K562 (cell line): ENCODE measurements around the gene CYP46A1. TPM values are rescaled to one million over a fixed set of nuclear protein-coding genes. Genes with fewer than 3 reads are reported as not detected.

Experiments
- ATAC-seq: fragments of 200-7000 bp; cut with Tn5 transposase; 3 replicates; pipeline ENCODE4 v1.9.1; 2020; ENCODE audit warnings: moderate library complexity
- BruUV-seq: library from RNA; stranded (reverse); fragments of 400-500 nt; replicated peaks from 2 replicates; lab custom pipeline; 2021; lab: Mats Ljungman, UMichigan
- CTCF ChIA-PET: fragments of 300-600 bp; formaldehyde crosslinking; extraction: SDS; loops from one replicate; lab custom pipeline; 2021; ENCODE audit warnings: low intra/inter-chr PET ratio; lab: Yijun Ruan, JAX
- POLR2A ChIA-PET: fragments of 300-600, 350-650 bp; sonication (Branson Sonifier 250); formaldehyde crosslinking; extraction: SDS; loops from one replicate; lab custom pipeline; 2021; ENCODE audit warnings: antibody characterized with exemption, inconsistent platforms; lab: Yijun Ruan, JAX
- DNase-seq, 4 experiments: peaks; one replicate each; pipeline versions ENCODE4 v3.0.0 to v3.0.0-alpha.2; 2011 to 2018; ENCODE audit warnings: low spot score in 3 of 4, mixed read lengths in 3 of 4; ENCODE audit errors: extremely low read depth in 1 of 4
- FAIRE-seq: peaks from 2 replicates; lab custom pipeline; 2011; peaks lifted over from hg19 to GRCh38; lab: Jason Lieb, UNC
- H2AFZ ChIP-seq: 2 replicates; pipeline ENCODE4 v1.6.0; 2011; ENCODE audit warnings: low read depth, low read length, control low read depth, inconsistent platforms
- H3K27ac ChIP-seq: fragments of 200-600 bp; 3 replicates; pipeline ENCODE4 v1.8.0; 2011; ENCODE audit warnings: low read depth, mild to moderate bottlenecking, control low read depth, inconsistent platforms, low read length, moderate library complexity, mixed read lengths; ENCODE audit errors: extremely low read depth
- H3K27me3 ChIP-seq, 2 experiments: fragments of 300-600 bp in 1 of 2; 2 replicates in 1 of 2; 3 replicates in 1 of 2; pipeline versions ENCODE4 v1.6.0 to v1.8.0; 2011; ENCODE audit warnings: inconsistent platforms in 2 of 2, low read length in 2 of 2, mild to moderate bottlenecking in 1 of 2, mixed read lengths in 1 of 2, moderate library complexity in 1 of 2; ENCODE audit not compliant: control insufficient read depth in 2 of 2, insufficient read depth in 2 of 2
- H3K36me3 ChIP-seq: fragments of 300-600 bp; 3 replicates; pipeline ENCODE4 v1.8.0; 2011; ENCODE audit warnings: mild to moderate bottlenecking, low read length, inconsistent platforms; ENCODE audit not compliant: control insufficient read depth, insufficient read depth
- H3K4me1 ChIP-seq, 2 experiments: fragments of 200-600 bp in 1 of 2; replicated peaks in 1 of 2; 2 replicates in 1 of 2; 3 replicates in 1 of 2; pipeline versions ENCODE4 v1.5.1 to v1.8.0; 2011; ENCODE audit warnings: inconsistent platforms in 2 of 2, low read length in 2 of 2, mild to moderate bottlenecking in 1 of 2, mixed read lengths in 1 of 2, moderate library complexity in 1 of 2; ENCODE audit not compliant: control insufficient read depth in 2 of 2, insufficient read depth in 2 of 2
- H3K4me2 ChIP-seq: 2 replicates; pipeline ENCODE4 v1.6.1; 2011; ENCODE audit warnings: low read length, control low read depth, inconsistent platforms, mixed read lengths; ENCODE audit not compliant: insufficient read depth
- H3K4me3 ChIP-seq: fragments of 200-600 bp; sonication (generic), shearing (Covaris generic); 2 replicates; pipeline ENCODE4 v1.5.1; 2016; ENCODE audit warnings: control low read depth, inconsistent platforms
- H3K79me2 ChIP-seq: fragments of 200-600 bp; 3 replicates; pipeline ENCODE4 v1.8.0; 2011; ENCODE audit warnings: low read length, inconsistent platforms; ENCODE audit not compliant: control insufficient read depth, insufficient read depth
- H3K9ac ChIP-seq, 2 experiments: 2 replicates each; pipeline versions ENCODE4 v1.6.0 to v1.6.1; 2011; ENCODE audit warnings: low read depth in 2 of 2, low read length in 2 of 2, control low read depth in 1 of 2, inconsistent platforms in 1 of 2, mild to moderate bottlenecking in 1 of 2, mixed read lengths in 1 of 2; ENCODE audit not compliant: insufficient read depth in 1 of 2
- H3K9me1 ChIP-seq: one replicate; pipeline ENCODE4 v1.6.0; 2011; ENCODE audit warnings: inconsistent platforms, mild to moderate bottlenecking, low read length, moderate library complexity; ENCODE audit not compliant: control insufficient read depth, insufficient read depth
- H3K9me3 ChIP-seq: replicated peaks from 2 replicates; pipeline ENCODE4 v1.5.1; 2011; ENCODE audit warnings: low read depth, low read length, inconsistent platforms; ENCODE audit not compliant: control insufficient read depth, insufficient read depth
- H4K20me1 ChIP-seq: replicated peaks from 2 replicates; pipeline ENCODE4 v1.6.1; 2011; ENCODE audit warnings: low read length, inconsistent platforms, mixed read lengths; ENCODE audit not compliant: control insufficient read depth, insufficient read depth
- BRF1 ChIP-seq: IDR thresholded peaks from 3 replicates; pipeline ENCODE4 v1.6.1; 2011; ENCODE audit warnings: borderline replicate concordance, mild to moderate bottlenecking; ENCODE audit not compliant: insufficient read length; ENCODE audit errors: extremely low read depth
- CGGBP1 ChIP-seq: fragments of 250-450 bp; sonication (Bioruptor Pico); IDR thresholded peaks from 2 replicates; pipeline ENCODE4 v1.9.0; 2021; ENCODE audit warnings: mild to moderate bottlenecking
- DNMT1 ChIP-seq: fragments of 450-650 bp; IDR thresholded peaks from 2 replicates; pipeline ENCODE4 v1.6.1; 2016; ENCODE audit warnings: antibody characterized with exemption, mild to moderate bottlenecking
- NCOR1 ChIP-seq: fragments of 450-650 bp; IDR thresholded peaks from 2 replicates; pipeline ENCODE4 v1.6.1; 2016; ENCODE audit warnings: mild to moderate bottlenecking, moderate library complexity
- NFE2 ChIP-seq: IDR thresholded peaks from 2 replicates; pipeline ENCODE4 v1.6.1; 2014; ENCODE audit warnings: antibody characterized with exemption, low read depth
- NONO ChIP-seq, 2 experiments: fragments of 200-400 bp in 1 of 2; fragments of 450-650 bp in 1 of 2; formaldehyde crosslinking in 1 of 2; IDR thresholded peaks; 2 replicates each; pipeline ENCODE4 v1.6.1; 2017; ENCODE audit warnings: low read depth in 2 of 2, mild to moderate bottlenecking in 2 of 2, moderate library complexity in 2 of 2, low read length in 1 of 2
- TFAM ChIP-seq: fragments of 250-450 bp; sonication (Bioruptor Pico); conservative IDR thresholded peaks from 2 replicates; pipeline ENCODE4 v1.5.0; 2021; ENCODE audit warnings: mild to moderate bottlenecking, moderate library complexity
- ZNF134 ChIP-seq: fragments of 250-450 bp; sonication (Bioruptor Pico); conservative IDR thresholded peaks from 2 replicates; pipeline ENCODE4 v1.4.0; 2020
- ZNF766 ChIP-seq: fragments of 200-800 bp; sonication (Bioruptor generic); conservative IDR thresholded peaks from 2 replicates; pipeline ENCODE4 v1.6.1; 2016; ENCODE audit warnings: missing genetic modification characterization, missing compliant biosample characterization
- WGBS: fragments of 100-300 bp; shearing (Covaris generic); methylation state at CpG from one replicate; pipeline ENCODE4 v1.1.6; 2016; ENCODE audit warnings: low coverage, mixed read lengths; ENCODE audit not compliant: insufficient coverage; ENCODE audit errors: missing lambda C conversion rate; 5-methylcytosine and 5-hydroxymethylcytosine counted together
- in situ Hi-C: fragments of 300-500 bp; cut with MboI; formaldehyde crosslinking; loops from 4 replicates; pipeline ENCODE4 v1.15.0; 2018; ENCODE audit warnings: inconsistent platforms, mixed read lengths
- intact Hi-C: fragments of 100-400 bp; cut with micrococcal nuclease; formaldehyde crosslinking; loops from 2 replicates; pipeline ENCODE4 v1.14.2; 2022
- polyA plus RNA-seq, 8 experiments: library from polyadenylated mRNA; depleted of rRNA in 4 of 8; stranded (reverse) in 5 of 8; unstranded in 3 of 8; fragments of >200 nt; fragmentation: Nextera tagmentation in 2 of 8; fragmentation: Illumina TruSeq in 1 of 8; extraction: Ambion mirVana in 2 of 8; extraction: Trizol in 1 of 8; gene quantifications; 2 replicates each; pipeline versions ENCODE4 v1.2.1 to v1.2.3, GENCODE V29; 2011 to 2014; ENCODE audit warnings: inconsistent platforms in 1 of 8, missing spikeins in 1 of 8
- total RNA-seq, 7 experiments: library from RNA; depleted of rRNA in 6 of 7; stranded (reverse); fragments of >200 nt in 6 of 7; fragmentation: Illumina TruSeq in 2 of 7; extraction: Trizol in 2 of 7; gene quantifications; 2 replicates each; pipeline versions ENCODE4 v1.2.1 to v1.2.3, GENCODE V29; 2011 to 2021; ENCODE audit warnings: low replicate concordance in 1 of 7

Gene CYP46A1
- total and polyA plus RNA-seq, 9 of the 15 experiments (the other 6 are each of a cell fraction or from before 2014, with no cell fraction given): not detected

- Histone ChIP-seq H2AFZ (no peak overlapping the region), H4K20me1 (no peaks in the 10 kb centered on the region; the same call in 1 of the 2 replicates), H3K27ac (no peak overlapping the region), H3K9ac (no peak overlapping the region), H3K36me3 (no peaks in the 10 kb centered on the region), H3K4me3 (no peak overlapping the region), H3K4me2 (no peak overlapping the region), H3K27me3 (peaks cover 3 to 76% of the 10 kb centered on the region in 2 experiments; a peak in 4 of 5 replicates), H3K4me1 (peaks cover 0 to 5% of the 10 kb centered on the region in 2 experiments; a peak in 2 of 5 replicates), H3K9me1 (no peaks in the 10 kb centered on the region), H3K9me3 (no peaks in the 10 kb centered on the region), H3K79me2 (no peaks in the 10 kb centered on the region)
- POLR2A ChIA-PET: interaction anchor here (0.6 to 1.1 kb wide), 3 partner anchors 12 to 529 kb away, joined by 3 read pairs; no protein-coding TSS in a partner anchor
- FAIRE-seq (no peak), DNase-seq (no peak), ATAC-seq (no peak)
- in situ Hi-C loops: no loop called here
- BruUV-seq: no TSS peak
- 2% methylated on average over 7 of the region's 9 CpGs for WGBS
- intact Hi-C loops: no loop called here
- TF ChIP-seq NCOR1 (no peak), ZNF766 (CRISPR knock-in tag) (no peak), NONO (IDR thresholded peaks at IDR 0.05; ENCODE audit: low read depth in 2 of 2, low read length in 1 of 2) (no peak), ZNF134 (no peak), CGGBP1 (CRISPR knock-in tag) (no peak), BRF1 (no peak), NFE2 (no peak), DNMT1 (no peak), TFAM (CRISPR knock-in tag) (no peak)
- CTCF ChIA-PET: no interaction called here
These were observed 68.5 kb downstream of the CYP46A1 start for GRCh38 chr14:99752486-99753121.
